HFFc6 (cell line): ENCODE results near the gene WWC1. TPM values are rescaled to one million over a fixed set of nuclear protein-coding genes. Genes with fewer than 3 reads are reported as not detected.

Experiments used
- DNase-seq: peaks from one replicate; pipeline ENCODE4 v3.0.0-alpha.2; 2018
- H3K27ac Mint-ChIP-seq: 2 replicates; pipeline ENCODE4 v1.8.0; 2020; ENCODE audit warnings: mild to moderate bottlenecking, mixed read lengths
- H3K27me3 Mint-ChIP-seq: 2 replicates; pipeline ENCODE4 v1.8.0; 2021; ENCODE audit warnings: mild to moderate bottlenecking, moderate library complexity, mixed read lengths; ENCODE audit not compliant: insufficient read depth
- H3K36me3 Mint-ChIP-seq: 2 replicates; pipeline ENCODE4 v1.8.0; 2021; ENCODE audit warnings: low read depth, mixed read lengths
- H3K4me1 Mint-ChIP-seq: 2 replicates; pipeline ENCODE4 v1.8.0; 2020; ENCODE audit warnings: low read depth, mixed read lengths
- H3K4me3 Mint-ChIP-seq: 2 replicates; pipeline ENCODE4 v1.8.0; 2020; ENCODE audit warnings: mild to moderate bottlenecking, moderate library complexity, mixed read lengths
- H3K9me3 Mint-ChIP-seq: 2 replicates; pipeline ENCODE4 v1.8.0; 2020; ENCODE audit warnings: mild to moderate bottlenecking, mixed read lengths
- total RNA-seq, 6 experiments: library from RNA; stranded (reverse); fragmentation: NEBNext Ultra II Directional; extraction: Animal tissue kit (Norgen Biotek cat#: 25700); gene quantifications; 2 replicates in 1 of 6; 3 replicates in 5 of 6; pipeline ENCODE4 v1.2.3, GENCODE V29; 2021
- TF ChIP-seq, protein P1 (sequence below): fragments of 200-600 bp; sonication (generic); IDR thresholded peaks from 2 replicates; pipeline ENCODE4 v1.5.0; 2021; ENCODE audit warnings: antibody characterized with exemption, mild to moderate bottlenecking

The WWC1 gene
- total RNA-seq, 6 experiments from 2014 or later = 3.3 to 8.4 (median 7.2) TPM

DNA sequence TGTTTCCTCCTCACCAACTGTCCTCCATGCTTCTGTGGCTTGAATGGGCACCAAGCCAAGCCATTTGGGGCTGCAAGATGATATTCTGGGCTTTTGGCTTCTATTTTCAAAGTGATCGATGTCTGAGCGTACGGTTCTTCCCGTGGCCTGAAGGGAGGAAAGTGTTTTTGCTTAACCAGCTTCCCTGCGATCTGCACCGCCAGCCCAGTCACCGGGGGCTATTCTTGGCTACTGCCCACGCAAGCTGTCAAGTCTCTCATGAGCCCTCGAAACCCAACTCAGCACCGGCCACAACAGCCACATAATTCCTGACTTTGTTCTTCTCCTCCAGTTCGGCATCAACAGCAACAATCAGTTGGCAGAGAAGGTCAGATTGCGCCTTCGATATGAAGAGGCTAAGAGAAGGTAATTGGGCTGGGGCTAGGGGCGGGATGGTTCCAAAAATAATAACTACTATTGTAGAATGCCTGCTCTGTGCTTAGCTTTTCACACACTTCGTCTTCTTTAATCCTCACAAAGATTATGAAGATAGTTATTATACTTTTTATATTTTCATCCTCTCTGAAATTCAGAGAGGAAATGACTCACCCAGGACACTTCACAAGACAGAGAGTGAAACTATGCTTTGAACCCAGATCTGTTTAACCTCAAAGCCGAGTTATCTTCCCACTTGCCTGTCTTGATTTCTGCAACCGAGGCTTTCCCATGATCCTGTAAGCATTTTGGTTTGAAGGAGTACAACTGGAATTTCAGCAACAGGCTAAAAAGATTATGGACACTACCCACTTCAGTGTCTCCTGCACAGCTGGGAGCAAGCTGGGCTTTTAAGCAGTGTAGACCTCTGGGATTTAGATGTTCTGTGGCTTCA lies 118.4 kb downstream of the WWC1 start:
- peak; percentile 29 for DNase-seq
- Mint-ChIP-seq H3K4me1 (peaks cover 35% of the 10 kb centered on the region), H3K27me3 (peaks cover 9% of the 10 kb centered on the region), H3K9me3 (no peaks in the 10 kb centered on the region), H3K36me3 (peaks cover 5% of the 10 kb centered on the region; the same call in 1 of the 2 replicates), H3K4me3 (peak overlapping the region; percentile 56), H3K27ac (peak overlapping the region; percentile 57)
- TF ChIP-seq, protein P1, sequence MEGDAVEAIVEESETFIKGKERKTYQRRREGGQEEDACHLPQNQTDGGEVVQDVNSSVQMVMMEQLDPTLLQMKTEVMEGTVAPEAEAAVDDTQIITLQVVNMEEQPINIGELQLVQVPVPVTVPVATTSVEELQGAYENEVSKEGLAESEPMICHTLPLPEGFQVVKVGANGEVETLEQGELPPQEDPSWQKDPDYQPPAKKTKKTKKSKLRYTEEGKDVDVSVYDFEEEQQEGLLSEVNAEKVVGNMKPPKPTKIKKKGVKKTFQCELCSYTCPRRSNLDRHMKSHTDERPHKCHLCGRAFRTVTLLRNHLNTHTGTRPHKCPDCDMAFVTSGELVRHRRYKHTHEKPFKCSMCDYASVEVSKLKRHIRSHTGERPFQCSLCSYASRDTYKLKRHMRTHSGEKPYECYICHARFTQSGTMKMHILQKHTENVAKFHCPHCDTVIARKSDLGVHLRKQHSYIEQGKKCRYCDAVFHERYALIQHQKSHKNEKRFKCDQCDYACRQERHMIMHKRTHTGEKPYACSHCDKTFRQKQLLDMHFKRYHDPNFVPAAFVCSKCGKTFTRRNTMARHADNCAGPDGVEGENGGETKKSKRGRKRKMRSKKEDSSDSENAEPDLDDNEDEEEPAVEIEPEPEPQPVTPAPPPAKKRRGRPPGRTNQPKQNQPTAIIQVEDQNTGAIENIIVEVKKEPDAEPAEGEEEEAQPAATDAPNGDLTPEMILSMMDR = no peak

- TF ChIP-seq, protein P1 = no peak
- Mint-ChIP-seq H3K27me3 (peaks cover 8% of the 10 kb centered on the region), H3K36me3 (peaks cover 5% of the 10 kb centered on the region; the same call in 1 of the 2 replicates), H3K4me3 (no peak overlapping the region), H3K9me3 (no peaks in the 10 kb centered on the region), H3K4me1 (peaks cover 29% of the 10 kb centered on the region), H3K27ac (no peak overlapping the region)
- no peak for DNase-seq
These were observed 120.4 kb downstream of the WWC1 start for GRCh38 chr5:168411871-168412270.

- H3K9me3 Mint-ChIP-seq = no peaks in the 10 kb centered on the region
- H3K27me3 Mint-ChIP-seq = peaks cover 9% of the 10 kb centered on the region
- peaks cover 29% of the 10 kb centered on the region for H3K4me1 Mint-ChIP-seq
- no peak overlapping the region for H3K27ac Mint-ChIP-seq
- TF ChIP-seq, protein P1 = no peak
- H3K36me3 Mint-ChIP-seq = peaks cover 5% of the 10 kb centered on the region; the same call in 1 of the 2 replicates
- no peak overlapping the region for H3K4me3 Mint-ChIP-seq
- no peak for DNase-seq
These were observed 121.6 kb downstream of the WWC1 start for GRCh38 chr5:168413062-168413461.

DNA sequence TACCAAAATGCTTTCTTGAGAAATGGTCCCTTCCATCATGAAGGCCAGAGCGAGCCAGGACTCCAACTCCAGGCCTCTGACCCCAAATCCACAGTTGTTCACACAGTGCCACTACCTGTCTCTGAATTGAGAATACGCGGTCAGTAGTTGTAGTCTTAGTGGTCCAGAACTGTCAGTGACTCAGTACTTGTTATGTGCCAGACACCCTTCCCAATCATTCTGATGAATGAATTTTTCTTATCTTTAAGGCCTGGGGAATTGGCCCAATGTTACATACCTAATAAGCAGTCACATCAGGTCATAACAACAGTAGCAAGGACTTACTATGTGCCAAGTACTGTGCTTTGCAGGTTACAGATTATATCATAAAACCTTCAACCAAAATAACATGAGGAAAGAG lies 122.2 kb downstream of the WWC1 start:
- no peak overlapping the region for H3K27ac Mint-ChIP-seq
- H3K9me3 Mint-ChIP-seq = no peaks in the 10 kb centered on the region
- H3K27me3 Mint-ChIP-seq = peaks cover 10% of the 10 kb centered on the region
- peaks cover 29% of the 10 kb centered on the region for H3K4me1 Mint-ChIP-seq
- H3K4me3 Mint-ChIP-seq = no peak overlapping the region
- TF ChIP-seq, protein P1 = no peak
- H3K36me3 Mint-ChIP-seq = peaks cover 5% of the 10 kb centered on the region; the same call in 1 of the 2 replicates
- no peak for DNase-seq

DNA sequence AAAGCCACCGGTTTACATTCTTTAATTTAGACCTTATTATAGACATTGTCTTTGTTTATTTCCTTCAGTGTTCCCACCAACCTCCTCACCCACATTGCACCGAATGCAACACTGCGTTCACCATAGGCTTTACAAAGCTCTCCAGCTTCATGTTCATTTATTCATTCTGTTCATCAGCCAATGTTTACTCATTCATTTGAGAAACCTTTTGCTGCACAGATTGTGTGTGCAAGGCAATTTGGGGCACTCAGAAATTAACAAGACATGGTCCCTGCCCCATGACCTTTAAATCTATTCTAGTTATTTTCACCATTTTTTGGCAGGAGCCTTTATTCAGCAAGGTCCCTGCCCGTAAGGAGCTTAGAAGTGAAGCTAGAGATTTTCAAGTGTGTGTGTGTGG lies 124.0 kb downstream of the WWC1 start:
- no peak overlapping the region for H3K27ac Mint-ChIP-seq
- TF ChIP-seq, protein P1 = no peak
- no peaks in the 10 kb centered on the region for H3K9me3 Mint-ChIP-seq
- H3K4me1 Mint-ChIP-seq = peaks cover 11% of the 10 kb centered on the region
- H3K27me3 Mint-ChIP-seq = peaks cover 9% of the 10 kb centered on the region
- H3K36me3 Mint-ChIP-seq = peaks cover 5% of the 10 kb centered on the region; the same call in 1 of the 2 replicates
- no peak overlapping the region for H3K4me3 Mint-ChIP-seq
- no peak for DNase-seq
